Activated gamma-delta T cell treated with anti-CD3 and anti-CD28 coated beads, Interleukin-2, amount 50 U/mL, for 16 hours (primary cell): ENCODE data around the gene NYAP2.

Experiments used
- DNase-seq: peaks from one replicate; pipeline ENCODE4 v3.0.0-alpha.2; 2020; ENCODE audit warnings: low read depth

NYAP2 gene

GRCh38 chr2:225630824-225631533 is 231.5 kb downstream of the NYAP2 start:
- DNase-seq, result no peak

GRCh38 chr2:225632351-225632750 is 232.8 kb downstream of the NYAP2 start:
- no peak for DNase-seq

- DNase-seq, result no peak
Measured at GRCh38 chr2:225636558-225636957, 237.0 kb downstream of the NYAP2 start.

- DNase-seq, result no peak
Measured at GRCh38 chr2:225637259-225637658, 237.7 kb downstream of the NYAP2 start.

- DNase-seq, result no peak
Measured at GRCh38 chr2:225640550-225640949, 241.0 kb downstream of the NYAP2 start.

- no peak for DNase-seq
Measured at GRCh38 chr2:225649274-225649673, 249.8 kb downstream of the NYAP2 start.

- no peak for DNase-seq
Measured at GRCh38 chr2:225650041-225650440, 250.5 kb downstream of the NYAP2 start.

GRCh38 chr2:225660262-225661131 is 261.0 kb downstream of the NYAP2 start:
- peak; percentile 59 for DNase-seq

- DNase-seq, result no peak
Measured at GRCh38 chr2:225662101-225662500, 262.6 kb downstream of the NYAP2 start.

- no peak for DNase-seq
Measured at GRCh38 chr2:225667445-225667844, 267.9 kb downstream of the NYAP2 start.

GRCh38 chr2:225668606-225669266 is 269.2 kb downstream of the NYAP2 start:
- no peak for DNase-seq

- DNase-seq, result no peak
Measured at GRCh38 chr2:225670111-225670974, 270.8 kb downstream of the NYAP2 start.

- DNase-seq, result no peak
Measured at GRCh38 chr2:225678792-225679191, 279.3 kb downstream of the NYAP2 start.

- DNase-seq, result no peak
Measured at GRCh38 chr2:225683258-225683657, 283.7 kb downstream of the NYAP2 start.

- no peak for DNase-seq
Measured at GRCh38 chr2:225690153-225690552, 290.6 kb downstream of the NYAP2 start.

GRCh38 chr2:225691711-225692110 is 292.2 kb downstream of the NYAP2 start:
- DNase-seq, result no peak

GRCh38 chr2:225693259-225693658 is 293.7 kb downstream of the NYAP2 start:
- DNase-seq, result no peak

GRCh38 chr2:225694664-225695063 is 295.2 kb downstream of the NYAP2 start:
- no peak for DNase-seq

- DNase-seq, result no peak
Measured at GRCh38 chr2:225697936-225698335, 298.4 kb downstream of the NYAP2 start.
